NCI-H460 (cell line): ENCODE measurements around the gene ASS1. TPM values are rescaled to one million over a fixed set of nuclear protein-coding genes. Genes with fewer than 3 reads are reported as not detected.

ENCODE experiments used
- DNase-seq: peaks from one replicate; pipeline ENCODE4 v3.0.0-alpha.2; 2016; ENCODE audit warnings: low read depth; ENCODE audit errors: extremely low read depth
- total RNA-seq: library from RNA; depleted of rRNA; stranded (reverse); fragments of >200 nt; shearing (Covaris generic); gene quantifications from 2 replicates; pipeline ENCODE4 v1.2.3, GENCODE V29; 2014

ASS1 gene
- total RNA-seq, 1 experiment from 2014 or later: 395 TPM

DNA sequence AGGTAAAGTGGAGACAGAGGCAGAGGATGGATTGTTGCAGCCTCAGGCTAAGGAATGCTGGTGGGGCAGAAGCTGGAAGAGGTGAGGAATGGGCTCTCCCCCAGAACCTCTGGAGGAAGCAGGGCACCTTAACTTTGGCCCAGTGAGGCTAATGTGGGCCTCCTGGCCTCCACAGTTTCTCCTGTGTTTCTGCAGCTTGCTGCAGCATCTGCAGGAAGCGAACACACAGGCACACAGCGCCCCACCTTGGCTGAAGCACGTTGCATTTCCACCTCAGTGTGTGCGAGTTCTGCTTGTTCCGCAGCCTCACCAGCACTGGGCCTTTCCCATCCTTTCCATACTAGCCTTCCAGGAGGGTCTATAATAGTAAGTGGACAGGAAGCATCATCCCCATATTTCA lies 27.2 kb upstream of the ASS1 start:
- DNase-seq: no peak

DNA sequence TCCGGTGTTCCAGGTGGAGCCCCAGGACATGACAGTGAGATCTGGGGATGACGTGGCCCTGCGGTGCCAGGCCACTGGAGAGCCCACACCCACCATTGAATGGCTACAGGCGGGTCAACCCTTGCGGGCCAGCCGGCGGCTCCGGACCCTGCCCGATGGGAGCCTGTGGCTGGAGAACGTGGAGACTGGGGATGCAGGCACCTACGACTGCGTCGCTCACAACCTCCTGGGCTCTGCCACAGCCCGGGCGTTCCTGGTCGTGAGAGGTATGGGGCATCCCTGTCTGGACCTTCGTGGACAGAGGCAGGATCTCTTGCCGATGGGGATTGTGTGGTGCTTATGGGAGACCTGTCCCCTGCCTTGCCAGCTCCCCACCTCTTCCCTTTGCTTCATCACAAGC lies 26.0 kb upstream of the ASS1 start:
- DNase-seq: no peak

- no peak for DNase-seq
Observed at GRCh38 chr9:130419521-130420035, 25.2 kb upstream of the ASS1 start.

GRCh38 chr9:130421154-130421801 lies 23.5 kb upstream of the ASS1 start:
- no peak for DNase-seq

- DNase-seq: no peak
Observed at GRCh38 chr9:130421802-130422276, 22.9 kb upstream of the ASS1 start.

DNA sequence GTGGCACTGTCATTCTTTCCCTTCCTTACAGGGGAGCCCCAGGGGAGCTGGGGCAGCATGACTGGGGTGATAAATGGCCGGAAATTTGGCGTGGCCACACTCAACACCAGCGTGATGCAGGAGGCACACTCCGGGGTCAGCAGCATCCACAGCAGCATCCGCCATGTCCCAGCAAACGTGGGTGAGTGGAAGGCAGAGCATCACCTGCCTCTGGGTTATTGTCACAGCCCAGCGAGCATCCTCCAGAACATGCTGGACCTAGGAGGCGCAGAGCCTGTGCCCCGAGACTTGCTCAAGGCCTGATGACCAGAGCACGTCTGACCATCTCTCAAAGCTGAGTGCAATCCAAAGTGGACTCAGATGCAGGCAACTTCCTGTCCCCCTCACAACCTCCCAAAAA lies 22.2 kb upstream of the ASS1 start:
- DNase-seq: no peak

DNA sequence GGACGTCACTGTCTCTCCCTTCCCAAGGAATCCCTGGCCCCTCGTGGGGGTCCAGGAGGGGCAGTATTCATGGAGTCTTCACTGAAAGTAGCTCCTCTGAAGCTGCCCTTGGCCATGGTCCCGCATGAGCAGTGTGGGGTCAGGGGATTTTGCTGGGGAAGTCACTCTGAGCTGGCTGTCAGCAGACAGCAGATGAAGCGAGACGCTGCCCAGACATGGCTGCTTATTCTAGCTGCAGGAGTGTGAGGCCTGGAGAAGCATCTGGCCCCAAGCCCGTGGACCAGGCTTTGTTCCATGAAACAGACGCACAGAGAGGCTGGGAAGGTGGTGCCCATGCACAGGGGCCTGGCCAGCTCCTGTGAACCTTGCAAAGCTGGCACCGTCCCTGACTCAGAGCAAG lies 21.5 kb upstream of the ASS1 start:
- no peak for DNase-seq

DNA sequence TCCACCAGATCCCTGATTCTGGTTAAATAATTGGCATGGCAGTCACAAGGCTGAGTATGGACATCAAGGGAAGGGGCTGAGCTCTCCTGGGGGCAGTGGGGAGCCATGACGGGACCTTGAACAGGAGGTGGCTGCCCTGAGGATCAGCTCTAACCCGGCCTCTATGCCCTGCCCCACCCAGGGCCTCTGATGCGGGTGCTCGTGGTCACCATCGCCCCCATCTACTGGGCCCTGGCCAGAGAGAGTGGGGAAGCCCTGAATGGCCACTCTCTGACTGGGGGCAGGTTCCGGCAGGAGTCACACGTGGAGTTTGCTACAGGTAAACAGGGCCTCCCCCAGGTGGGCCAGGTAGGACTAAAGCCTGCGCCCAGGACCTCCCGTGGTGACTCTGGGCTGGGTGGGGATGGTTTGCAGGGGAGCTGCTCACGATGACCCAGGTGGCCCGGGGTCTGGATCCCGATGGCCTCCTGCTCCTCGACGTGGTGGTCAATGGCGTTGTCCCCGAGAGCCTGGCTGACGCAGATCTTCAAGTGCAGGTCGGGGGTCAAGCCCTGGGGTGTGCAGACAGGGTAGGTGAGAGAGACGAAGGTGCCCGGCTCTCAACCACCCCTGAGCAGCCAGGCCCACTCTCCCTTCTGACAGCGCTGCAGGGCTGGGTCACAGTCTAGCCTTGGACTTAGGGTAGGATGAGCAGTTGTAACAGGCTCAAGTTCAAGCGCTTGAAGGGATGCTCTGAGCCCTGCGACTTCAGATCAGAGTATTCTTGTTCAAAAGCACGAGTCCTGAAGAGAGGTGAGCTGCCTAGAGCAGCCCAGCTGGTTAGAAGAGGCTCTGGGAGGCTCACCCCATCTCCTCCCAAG lies 19.9 kb upstream of the ASS1 start:
- DNase-seq: no peak

DNA sequence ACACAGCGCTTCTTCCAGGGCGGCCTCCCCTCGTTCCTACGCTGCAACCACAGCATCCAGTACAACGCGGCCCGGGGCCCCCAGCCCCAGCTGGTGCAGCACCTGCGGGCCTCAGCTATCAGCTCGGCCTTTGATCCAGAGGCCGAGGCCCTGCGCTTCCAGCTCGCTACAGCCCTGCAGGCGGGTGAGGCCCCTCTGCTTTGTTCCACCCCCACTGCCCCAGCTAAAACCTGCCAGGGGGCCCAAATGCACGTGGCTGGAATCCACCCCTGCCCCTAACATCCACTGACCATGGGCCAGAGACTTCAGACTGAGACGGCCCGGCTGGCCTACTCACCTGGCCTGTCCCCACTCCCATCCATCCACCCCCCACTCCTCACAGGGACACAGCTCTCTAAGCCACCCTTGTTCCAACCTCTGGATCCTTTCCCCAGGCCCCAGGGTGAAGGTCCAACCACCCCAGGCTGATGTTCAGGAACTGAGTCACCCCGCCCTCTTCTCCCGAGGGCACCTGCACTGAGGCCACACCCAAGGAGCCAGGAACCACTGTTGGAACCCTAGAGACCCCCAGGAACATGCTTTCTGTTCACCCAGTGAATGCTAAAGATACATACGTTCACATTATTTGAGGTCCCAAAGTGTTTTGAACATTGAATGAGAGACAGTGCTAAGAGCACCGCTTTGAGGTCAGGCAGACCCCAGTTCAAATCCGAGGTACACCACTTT lies 18.9 kb upstream of the ASS1 start:
- no peak for DNase-seq

DNA sequence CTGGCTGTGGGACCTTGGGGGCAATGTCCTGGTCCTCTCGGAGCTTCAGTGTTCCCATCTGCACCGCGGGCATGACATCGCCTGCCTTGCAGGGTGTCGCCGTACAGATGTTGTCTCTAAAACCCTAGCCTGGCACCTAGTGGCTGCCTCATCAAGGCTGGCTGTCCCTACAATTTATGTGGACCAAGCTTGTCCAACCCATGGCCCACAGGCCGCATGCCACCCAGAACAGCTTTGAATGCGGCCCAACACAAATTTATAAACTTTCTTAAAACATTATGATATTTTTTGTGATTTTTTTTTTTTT lies 18.3 kb upstream of the ASS1 start:
- DNase-seq: no peak

DNA sequence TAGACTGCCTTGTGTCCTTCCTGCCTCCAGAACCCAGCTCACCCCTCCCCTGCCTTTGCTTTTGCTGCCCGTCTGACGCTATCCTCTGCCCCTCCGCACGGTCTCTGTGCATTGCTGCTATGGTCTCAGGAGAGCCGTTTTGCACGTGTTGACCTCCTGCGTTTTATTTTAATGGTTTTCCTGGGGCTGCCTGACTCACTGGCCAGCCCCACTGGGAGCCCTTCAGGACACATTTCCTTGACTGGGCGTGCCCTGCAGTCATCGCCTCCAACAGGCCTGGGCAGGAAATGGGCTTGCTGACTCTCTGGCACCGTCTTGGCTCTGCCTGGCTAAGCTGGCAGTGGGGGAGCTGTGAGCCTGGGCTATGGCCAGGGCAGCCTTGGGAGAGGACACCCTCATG lies 17.9 kb upstream of the ASS1 start:
- DNase-seq: peak; percentile 57

DNA sequence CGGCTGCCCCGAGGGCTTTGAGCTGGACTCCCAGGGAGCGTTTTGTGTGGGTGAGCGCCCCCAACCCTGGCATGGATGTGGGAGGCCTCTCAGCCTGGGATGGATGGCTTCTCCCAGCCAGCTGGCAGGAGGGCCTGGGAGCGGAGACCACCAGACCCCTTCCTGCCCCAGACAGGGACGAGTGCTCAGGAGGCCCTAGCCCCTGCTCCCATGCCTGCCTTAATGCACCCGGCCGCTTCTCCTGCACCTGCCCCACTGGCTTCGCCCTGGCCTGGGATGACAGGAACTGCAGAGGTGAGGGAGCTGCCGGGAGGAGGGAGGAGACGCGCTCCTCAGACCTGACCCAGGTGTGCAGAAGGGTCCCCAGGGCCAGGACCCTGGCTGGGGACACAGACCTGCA lies 17.4 kb upstream of the ASS1 start:
- no peak for DNase-seq

GRCh38 chr9:130428086-130428665 lies 16.6 kb upstream of the ASS1 start:
- DNase-seq: no peak

DNA sequence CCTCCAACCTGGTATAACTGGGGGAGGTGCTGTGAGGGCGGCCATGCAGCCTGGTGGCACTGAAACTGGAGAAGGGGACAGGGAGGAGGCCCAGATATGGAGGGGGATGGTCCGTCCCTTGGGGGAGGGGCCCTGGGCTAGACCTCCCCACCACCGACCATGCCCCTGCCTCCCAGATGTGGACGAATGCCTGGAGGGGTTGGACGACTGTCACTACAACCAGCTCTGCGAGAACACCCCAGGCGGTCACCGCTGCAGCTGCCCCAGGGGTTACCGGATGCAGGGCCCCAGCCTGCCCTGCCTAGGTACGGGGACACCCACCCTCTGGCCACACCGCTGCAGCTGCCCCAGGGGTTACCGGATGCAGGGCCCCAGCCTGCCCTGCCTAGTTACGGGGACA lies 15.4 kb upstream of the ASS1 start:
- no peak for DNase-seq

DNA sequence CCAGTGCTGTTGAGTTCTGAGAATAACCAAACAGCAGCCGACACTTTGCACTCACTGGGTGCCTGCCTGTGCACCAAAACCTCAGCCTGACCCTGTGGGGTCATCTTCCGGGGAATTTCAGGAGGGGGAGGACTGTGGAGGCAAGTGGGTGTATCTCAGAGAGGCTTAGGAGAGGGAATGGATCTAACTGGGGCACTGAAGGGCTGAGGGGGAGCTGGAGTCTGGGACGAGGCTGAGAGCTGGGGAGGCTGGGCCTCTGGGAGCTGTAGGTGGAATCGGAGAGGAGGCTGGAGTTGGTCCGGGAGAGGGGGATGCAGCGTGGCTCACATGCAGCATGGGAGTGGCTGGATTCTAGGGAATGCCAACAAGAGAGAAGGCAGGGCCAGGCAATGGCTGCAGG lies 14.9 kb upstream of the ASS1 start:
- DNase-seq: no peak

- DNase-seq: no peak
Observed at GRCh38 chr9:130430232-130430631, 14.5 kb upstream of the ASS1 start.

DNA sequence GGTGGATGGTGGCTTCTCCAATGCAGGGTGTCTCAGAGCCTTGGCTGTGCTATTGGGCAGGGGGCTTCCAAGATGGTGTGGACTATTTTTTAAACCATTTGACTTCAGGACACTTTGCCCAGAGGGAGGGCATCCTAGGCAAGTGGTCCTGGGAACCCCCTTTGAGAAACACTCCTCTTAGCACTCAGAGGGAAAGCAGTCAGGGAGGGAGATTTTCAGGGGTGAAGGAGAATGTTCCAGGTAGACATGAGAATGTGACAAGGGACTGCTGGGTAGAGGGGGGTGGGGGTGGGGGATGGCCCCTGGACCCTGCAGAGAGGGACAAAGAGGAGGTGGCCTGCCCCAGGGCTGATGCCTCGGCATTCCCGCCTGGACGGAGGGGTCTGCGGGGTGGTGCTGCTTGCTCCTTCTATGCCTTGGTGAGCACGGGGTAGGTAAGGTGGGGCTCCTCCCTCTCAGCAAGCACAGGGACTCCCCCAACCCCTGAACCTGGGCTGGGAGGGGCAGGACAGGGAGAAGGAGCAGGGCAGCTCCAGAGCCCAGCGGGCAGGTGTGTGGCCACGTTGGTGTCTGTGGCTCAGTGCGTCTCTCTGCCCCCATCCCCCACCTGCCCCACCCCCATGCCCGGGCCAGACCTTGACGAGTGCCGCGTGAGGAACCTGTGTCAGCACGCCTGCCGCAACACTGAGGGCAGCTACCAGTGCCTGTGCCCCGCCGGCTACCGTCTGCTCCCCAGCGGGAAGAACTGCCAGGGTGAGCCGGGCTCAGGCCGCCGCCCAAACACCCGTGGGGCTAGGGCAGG lies 13.8 kb upstream of the ASS1 start:
- no peak for DNase-seq

- no peak for DNase-seq
Observed at GRCh38 chr9:130431536-130432303, 13.0 kb upstream of the ASS1 start.

DNA sequence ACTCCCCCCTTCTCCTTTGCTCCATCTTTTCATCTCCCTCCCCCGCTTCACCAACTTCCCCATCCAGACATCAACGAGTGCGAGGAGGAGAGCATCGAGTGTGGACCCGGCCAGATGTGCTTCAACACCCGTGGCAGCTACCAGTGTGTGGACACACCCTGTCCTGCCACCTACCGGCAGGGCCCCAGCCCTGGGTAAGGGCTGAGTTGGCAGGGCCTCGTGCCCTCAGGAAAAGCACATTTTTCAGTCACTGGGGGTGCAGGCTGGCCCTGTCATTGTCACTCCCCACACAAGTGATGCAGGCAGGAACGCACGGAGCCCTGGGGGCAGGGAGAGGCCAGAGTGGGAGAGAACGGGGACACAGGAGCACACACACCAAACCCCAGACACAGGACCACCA lies 12.4 kb upstream of the ASS1 start:
- no peak for DNase-seq

- DNase-seq: no peak
Observed at GRCh38 chr9:130432796-130433167, 12.0 kb upstream of the ASS1 start.
